Mammary epithelial cell (primary cell): Measurements from ENCODE around the gene SCN4B.

ENCODE experiments used
- CTCF ChIP-seq, 2 donors: IDR thresholded peaks in 1 of 2; conservative IDR thresholded peaks in 1 of 2; 2 replicates each; pipeline ENCODE4 v1.5.1; 2011 to 2012; ENCODE audit warnings: inconsistent platforms in 2 of 2, low read length in 2 of 2, mild to moderate bottlenecking in 2 of 2, control low read depth in 1 of 2, low read depth in 1 of 2; ENCODE audit not compliant: insufficient read depth in 1 of 2; ENCODE audit errors: extremely low read depth in 1 of 2
- EZH2 ChIP-seq: IDR thresholded peaks from 2 replicates; pipeline ENCODE4 v1.6.1; 2012; ENCODE audit warnings: low read length, inconsistent platforms, borderline replicate concordance

- TF ChIP-seq CTCF (conservative IDR thresholded peaks at IDR 0.05 in 1 of 2, IDR thresholded peaks at IDR 0.05 in 1 of 2; ENCODE audit: extremely low read depth in 1 of 2, insufficient read depth in 1 of 2, low read depth in 1 of 2, low read length in 2 of 2) (no peak), EZH2 (no peak)
These were observed 51.9 kb downstream of the SCN4B start for GRCh38 chr11:118100691-118101232.
